CD4-positive, alpha-beta T cell treated with Interleukin-6 at 100 ng/mL for 8 hours (primary cell): Measurements from ENCODE around the gene C6orf118.

Experiments
- DNase-seq: peaks from one replicate; pipeline ENCODE4 v3.0.0-alpha.2; 2020; ENCODE audit warnings: mixed read lengths, low spot score

The C6orf118 gene

GRCh38 chr6:165308926-165309731, at the start of gene C6orf118:
C6orf118 (minus strand) TSS chr6:165309605; CDS start chr6:165309586, 19 bp downstream.
- DNase-seq = no peak

- DNase-seq = no peak
Measured at GRCh38 chr6:165345700-165346099, 36.3 kb upstream of the C6orf118 start.

DNA sequence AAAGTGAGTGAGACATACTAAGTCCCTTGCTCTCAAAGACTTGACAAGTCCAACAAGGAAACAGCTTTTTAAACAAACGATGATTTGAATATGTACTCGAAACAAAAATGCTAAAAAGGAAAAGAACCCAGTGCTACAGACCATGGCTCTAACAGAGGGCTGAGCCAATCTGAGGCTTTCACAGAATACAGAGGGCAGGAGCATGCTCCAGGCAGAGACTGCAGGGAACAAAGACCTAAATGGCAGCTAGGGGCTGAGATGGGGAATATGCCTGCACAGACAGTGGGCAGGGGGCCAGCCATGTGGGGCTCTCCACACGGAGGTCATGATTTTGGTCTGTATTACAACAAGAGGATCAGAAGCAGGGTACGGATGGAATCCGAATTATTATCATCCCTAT, 31.1 kb upstream of the C6orf118 start:
- DNase-seq = no peak

DNA sequence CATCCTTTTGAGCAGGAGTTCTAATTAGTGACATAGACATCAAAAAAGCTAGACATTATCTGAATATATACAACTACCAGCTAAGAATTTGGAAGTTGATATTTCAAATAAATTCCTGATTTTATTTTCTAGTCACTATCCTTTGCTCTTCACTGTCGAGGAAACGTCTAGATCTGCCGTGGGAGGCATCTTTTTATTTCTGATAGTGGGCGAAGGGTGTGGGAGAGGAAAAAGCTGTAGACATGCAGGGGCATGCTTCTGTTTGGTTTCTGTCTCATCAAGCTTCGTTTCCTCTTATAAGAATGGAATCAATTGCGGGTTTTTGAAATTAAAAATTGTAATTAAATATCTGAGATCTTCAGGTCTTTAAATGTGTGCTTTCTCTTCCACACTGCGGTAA, 16.2 kb upstream of the C6orf118 start:
- no peak for DNase-seq

DNA sequence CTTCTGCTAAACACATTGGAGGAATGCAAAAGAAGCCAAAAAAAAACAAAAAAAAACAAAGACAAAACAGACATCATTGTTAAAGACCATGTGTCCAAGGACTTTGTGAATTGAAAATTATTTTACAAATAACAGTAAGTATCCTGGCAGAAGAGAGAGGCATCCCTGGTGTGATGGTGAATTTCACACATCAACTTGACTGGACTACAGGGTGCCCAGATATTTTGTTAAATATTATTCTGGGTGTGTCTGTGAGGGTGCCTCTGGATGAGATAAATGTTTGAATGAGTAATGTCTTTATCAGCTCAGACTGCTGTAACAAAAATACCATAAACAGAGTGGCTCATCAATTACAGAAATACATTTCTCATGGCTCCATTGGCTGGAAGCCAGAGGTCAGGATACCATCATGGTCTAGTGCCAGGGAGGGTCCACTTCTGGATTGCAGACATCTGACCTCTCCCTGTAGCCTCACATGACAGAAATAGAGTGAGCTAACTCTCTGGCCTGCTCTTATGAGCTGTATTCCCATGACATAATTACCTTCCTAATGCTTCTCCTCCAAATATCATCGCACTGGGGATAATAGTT, 12.2 kb upstream of the C6orf118 start:
- no peak for DNase-seq

- DNase-seq = no peak
Measured at GRCh38 chr6:165321150-165321549, 11.7 kb upstream of the C6orf118 start.

GRCh38 chr6:165317723-165318122, 8.3 kb upstream of the C6orf118 start:
- no peak for DNase-seq

- no peak for DNase-seq
Measured at GRCh38 chr6:165306955-165307354, 2.5 kb downstream of the C6orf118 start.

GRCh38 chr6:165301372-165302246, 7.8 kb downstream of the C6orf118 start:
- no peak for DNase-seq

- DNase-seq = no peak
Measured at GRCh38 chr6:165300422-165300936, 8.9 kb downstream of the C6orf118 start.

DNA sequence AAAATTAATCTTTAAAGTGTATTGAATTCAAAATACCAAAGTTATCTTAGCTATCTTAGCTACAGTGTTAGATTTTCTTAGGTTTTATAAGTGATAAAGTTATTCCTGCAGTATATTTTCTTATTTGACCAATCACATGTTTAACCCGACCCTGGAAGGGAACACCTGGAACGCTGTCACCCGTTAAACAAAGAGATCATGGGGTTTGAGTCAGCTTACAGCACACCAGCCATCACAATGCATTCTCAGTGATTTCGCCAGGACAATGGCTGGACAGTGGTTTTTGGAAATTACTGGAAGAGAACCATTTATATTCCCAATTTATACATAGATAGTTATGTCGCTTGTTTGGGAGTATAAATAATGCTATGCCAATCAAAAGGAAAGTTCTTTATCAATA, 10.5 kb downstream of the C6orf118 start:
- DNase-seq = no peak

DNA sequence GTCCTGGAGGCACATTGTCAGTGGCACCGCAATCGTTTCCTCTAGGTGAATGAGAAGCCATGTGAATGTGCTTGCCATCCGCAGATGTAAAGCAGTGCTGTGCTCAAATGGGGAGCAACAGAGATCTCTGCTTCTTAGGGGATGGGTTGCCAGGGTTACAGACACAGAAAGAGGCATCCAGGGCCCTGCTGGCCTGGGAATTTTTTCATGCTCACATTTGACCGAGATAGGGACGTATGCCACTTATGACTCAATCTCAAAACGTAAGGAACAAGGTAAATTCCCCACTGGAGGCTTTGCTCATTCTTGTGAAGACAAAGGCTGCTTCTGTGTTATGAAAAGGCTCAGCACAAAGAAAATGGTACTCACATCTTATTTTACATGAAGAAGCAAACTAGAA, 11.0 kb downstream of the C6orf118 start:
- DNase-seq = no peak

GRCh38 chr6:165292657-165293056, 16.7 kb downstream of the C6orf118 start:
- DNase-seq = no peak

DNA sequence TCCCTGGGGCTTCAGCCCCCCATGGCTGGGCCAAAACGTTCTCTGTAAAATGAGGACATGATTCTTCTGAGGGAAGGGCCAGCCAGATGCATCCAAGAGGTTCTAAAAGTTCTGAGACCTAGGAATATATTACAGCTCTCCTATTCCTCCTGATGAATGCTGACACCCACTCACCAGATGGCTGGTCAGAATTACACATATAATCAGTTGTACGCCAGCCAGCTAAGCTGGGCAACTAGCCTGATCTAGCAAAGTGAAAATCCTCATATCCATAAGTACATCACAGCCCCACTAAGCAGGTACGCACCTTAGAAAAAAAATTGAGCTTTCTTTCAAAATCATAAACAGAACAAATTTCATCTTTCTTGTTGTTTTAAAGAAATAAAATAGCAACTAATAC, 34.8 kb downstream of the C6orf118 start:
- no peak for DNase-seq

DNA sequence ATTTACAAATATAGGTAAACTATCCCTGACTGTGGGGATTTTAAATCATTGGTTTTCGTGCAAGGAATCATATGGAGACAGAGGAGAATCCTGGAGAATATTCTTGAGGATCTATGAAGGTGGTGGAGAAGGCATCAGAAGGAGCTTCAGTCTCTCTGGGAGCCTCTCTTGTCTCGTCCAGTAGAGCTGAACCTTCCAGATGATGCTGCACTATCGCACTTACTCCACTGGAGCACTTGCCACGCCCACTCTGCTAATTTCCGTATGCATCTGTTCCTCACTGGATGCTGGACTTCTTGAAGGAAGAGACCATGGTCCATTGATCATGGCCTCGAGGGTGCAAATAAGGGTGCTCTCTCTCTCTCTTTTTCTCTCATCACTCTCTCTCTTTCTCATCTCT, 36.8 kb downstream of the C6orf118 start:
- DNase-seq = no peak

- no peak for DNase-seq
Measured at GRCh38 chr6:165268987-165269386, 40.4 kb downstream of the C6orf118 start.

GRCh38 chr6:165266621-165267020, 42.8 kb downstream of the C6orf118 start:
- DNase-seq = no peak

- DNase-seq = no peak
Measured at GRCh38 chr6:165266191-165266590, 43.2 kb downstream of the C6orf118 start.

GRCh38 chr6:165260462-165260861, 48.9 kb downstream of the C6orf118 start:
- DNase-seq = no peak

GRCh38 chr6:165249808-165250207, 59.6 kb downstream of the C6orf118 start:
- no peak for DNase-seq

GRCh38 chr6:165245701-165246100, 63.7 kb downstream of the C6orf118 start:
- no peak for DNase-seq

GRCh38 chr6:165245287-165245686, 64.1 kb downstream of the C6orf118 start:
- DNase-seq = no peak
